Mesendoderm (in vitro differentiated cells): Measurements from ENCODE around the gene FIBCD1. TPM values are rescaled to one million over a fixed set of nuclear protein-coding genes. Genes with fewer than 3 reads are reported as not detected.

Source experiments
- DNase-seq: peaks from one replicate; pipeline ENCODE4 v3.0.0; 2013
- H2AK5ac ChIP-seq: 2 replicates; pipeline ENCODE4 v1.6.1; 2013; ENCODE audit warnings: low read length, inconsistent platforms
- H2BK120ac ChIP-seq: 2 replicates; pipeline ENCODE4 v1.6.1; 2013; ENCODE audit warnings: low read depth, mild to moderate bottlenecking, low read length, moderate library complexity, mixed read lengths
- H2BK15ac ChIP-seq: replicated peaks from 2 replicates; pipeline ENCODE4 v1.6.1; 2013; ENCODE audit warnings: low read depth, mild to moderate bottlenecking, moderate library complexity
- H2BK5ac ChIP-seq: 2 replicates; pipeline ENCODE4 v1.6.1; 2013; ENCODE audit warnings: low read length, inconsistent platforms
- H3K18ac ChIP-seq: 2 replicates; pipeline ENCODE4 v1.6.1; 2013; ENCODE audit warnings: mild to moderate bottlenecking, low read length, mixed read lengths
- H3K23ac ChIP-seq: one replicate; pipeline ENCODE4 v1.6.1; 2013; ENCODE audit warnings: low read length
- H3K27ac ChIP-seq: 2 replicates; pipeline ENCODE4 v1.5.1; 2013; ENCODE audit warnings: low read depth, mild to moderate bottlenecking, inconsistent platforms, low read length, moderate library complexity
- H3K27me3 ChIP-seq: 2 replicates; pipeline ENCODE4 v1.6.1; 2013; ENCODE audit warnings: low read length, control low read depth, mild to moderate bottlenecking, inconsistent platforms; ENCODE audit not compliant: insufficient read depth, poor library complexity
- H3K36me3 ChIP-seq: 2 replicates; pipeline ENCODE4 v1.6.1; 2013; ENCODE audit warnings: low read length, inconsistent platforms; ENCODE audit not compliant: control insufficient read depth, insufficient read depth
- H3K4ac ChIP-seq: one replicate; pipeline ENCODE4 v1.6.1; 2013; ENCODE audit warnings: low read depth, mild to moderate bottlenecking, low read length, moderate library complexity
- H3K4me1 ChIP-seq: 2 replicates; pipeline ENCODE4 v1.6.1; 2013; ENCODE audit warnings: low read depth, low read length, inconsistent platforms; ENCODE audit not compliant: control insufficient read depth
- H3K4me2 ChIP-seq: 2 replicates; pipeline ENCODE4 v1.6.1; 2013; ENCODE audit warnings: low read length
- H3K4me3 ChIP-seq: 2 replicates; pipeline ENCODE4 v1.5.1; 2013; ENCODE audit warnings: mild to moderate bottlenecking, low read length
- H3K56ac ChIP-seq: one replicate; pipeline ENCODE4 v1.6.1; 2013; ENCODE audit warnings: low read length
- H3K79me1 ChIP-seq: 2 replicates; pipeline ENCODE4 v1.6.1; 2013; ENCODE audit warnings: low read length, inconsistent platforms
- H3K79me2 ChIP-seq: 2 replicates; pipeline ENCODE4 v1.6.1; 2013; ENCODE audit warnings: mild to moderate bottlenecking, low read length; ENCODE audit not compliant: control insufficient read depth, insufficient read depth
- H3K9ac ChIP-seq: 2 replicates; pipeline ENCODE4 v1.6.1; 2013; ENCODE audit warnings: low read length, inconsistent platforms
- H4K5ac ChIP-seq: one replicate; pipeline ENCODE4 v1.6.1; 2013; ENCODE audit warnings: low read length
- H4K8ac ChIP-seq: one replicate; pipeline ENCODE4 v1.6.1; 2013; ENCODE audit warnings: low read depth, mild to moderate bottlenecking, control low read depth, low read length, moderate library complexity
- WGBS: extraction: QIAGEN DNeasy Blood & Tissue Kit; methylation state at CpG from one replicate; pipeline ENCODE4 v1.1.7; 2013; ENCODE audit warnings: low lambda C conversion rate, missing lambda C conversion rate; ENCODE audit not compliant: insufficient coverage; ENCODE audit errors: extremely low coverage; 5-methylcytosine and 5-hydroxymethylcytosine counted together
- polyA plus RNA-seq, 2 experiments: library from polyadenylated mRNA; stranded (reverse); fragments of 200-250 nt; gene quantifications; one replicate each; pipeline ENCODE4 v1.2.3, GENCODE V29; 2013

The FIBCD1 gene
- polyA plus RNA-seq (2013, experiment 1 of 2): 6.6 TPM
- 6.5 TPM for polyA plus RNA-seq (2013, experiment 2 of 2)

GRCh38 chr9:130938652-130939404 lies at the start of gene FIBCD1:
TSS of gene FIBCD1 (minus strand) at chr9:130939247. CDS start at chr9:130938607, 640 bp downstream.
- Histone ChIP-seq H3K9ac (peak within 1 kb of the TSS; percentile 69), H3K23ac (peak within 1 kb of the TSS; percentile 24), H3K4me1 (peaks cover 4% of the 10 kb centered on the region), H3K36me3 (no peaks in the 10 kb centered on the region), H2BK5ac (no peak within 1 kb of the TSS), H3K4ac (peak within 1 kb of the TSS; percentile 25), H2AK5ac (no peak within 1 kb of the TSS), H3K18ac (peak within 1 kb of the TSS; percentile 62), H3K79me2 (no peaks in the 10 kb centered on the region), H2BK15ac (no peak within 1 kb of the TSS), H3K27ac (no peak within 1 kb of the TSS), H3K27me3 (peaks cover 10% of the 10 kb centered on the region), H3K4me2 (peak within 1 kb of the TSS; percentile 85), H4K8ac (no peak within 1 kb of the TSS), H2BK120ac (no peak within 1 kb of the TSS), H3K56ac (peak within 1 kb of the TSS; percentile 80), H3K4me3 (peak within 1 kb of the TSS; percentile 59), H3K79me1 (no peaks in the 10 kb centered on the region), H4K5ac (no peak within 1 kb of the TSS)
- DNase-seq: peak; percentile 67
- WGBS: no CpG with 5 or more reads among the region's 98 CpGs

- no peak overlapping the region for H4K8ac ChIP-seq
- no peaks in the 10 kb centered on the region for H3K36me3 ChIP-seq
- no CpG with 5 or more reads among the region's 2 CpGs for WGBS
- H3K79me2 ChIP-seq: no peaks in the 10 kb centered on the region
- no peak overlapping the region for H3K9ac ChIP-seq
- no peak overlapping the region for H3K18ac ChIP-seq
- peaks cover 7% of the 10 kb centered on the region for H3K4me1 ChIP-seq
- H3K4me2 ChIP-seq: no peak overlapping the region
- no peak overlapping the region for H3K27ac ChIP-seq
- H2BK120ac ChIP-seq: no peak overlapping the region
- H2BK15ac ChIP-seq: no peak overlapping the region
- no peak overlapping the region for H3K4me3 ChIP-seq
- H2AK5ac ChIP-seq: no peak overlapping the region
- H3K23ac ChIP-seq: no peak overlapping the region
- H3K79me1 ChIP-seq: no peaks in the 10 kb centered on the region
- no peak overlapping the region for H3K56ac ChIP-seq
- H2BK5ac ChIP-seq: no peak overlapping the region
- H3K4ac ChIP-seq: no peak overlapping the region
- no peak overlapping the region for H4K5ac ChIP-seq
- H3K27me3 ChIP-seq: no peaks in the 10 kb centered on the region
- no peak for DNase-seq
Observed at GRCh38 chr9:130988400-130988747, 49.3 kb upstream of the FIBCD1 start.

GRCh38 chr9:130987738-130988399 lies 48.8 kb upstream of the FIBCD1 start:
- no peak overlapping the region for H3K4me2 ChIP-seq
- H3K36me3 ChIP-seq: no peaks in the 10 kb centered on the region
- H3K4me3 ChIP-seq: no peak overlapping the region
- no peak overlapping the region for H3K4ac ChIP-seq
- H3K23ac ChIP-seq: no peak overlapping the region
- no peak overlapping the region for H3K27ac ChIP-seq
- H2BK5ac ChIP-seq: no peak overlapping the region
- H3K18ac ChIP-seq: no peak overlapping the region
- no peak overlapping the region for H4K5ac ChIP-seq
- no peaks in the 10 kb centered on the region for H3K79me2 ChIP-seq
- H3K56ac ChIP-seq: no peak overlapping the region
- H2BK15ac ChIP-seq: no peak overlapping the region
- DNase-seq: no peak
- H3K27me3 ChIP-seq: no peaks in the 10 kb centered on the region
- no peak overlapping the region for H3K9ac ChIP-seq
- no CpG with 5 or more reads among the region's 10 CpGs for WGBS
- no peaks in the 10 kb centered on the region for H3K79me1 ChIP-seq
- H4K8ac ChIP-seq: no peak overlapping the region
- peaks cover 7% of the 10 kb centered on the region for H3K4me1 ChIP-seq
- no peak overlapping the region for H2BK120ac ChIP-seq
- H2AK5ac ChIP-seq: no peak overlapping the region

GRCh38 chr9:130987054-130987453 lies 48.0 kb upstream of the FIBCD1 start:
- Histone ChIP-seq H3K4me2 (no peak overlapping the region), H3K79me2 (no peaks in the 10 kb centered on the region), H3K27me3 (no peaks in the 10 kb centered on the region), H3K4ac (no peak overlapping the region), H2BK15ac (no peak overlapping the region), H3K9ac (no peak overlapping the region), H3K4me3 (no peak overlapping the region), H3K27ac (no peak overlapping the region), H3K4me1 (peaks cover 7% of the 10 kb centered on the region), H3K36me3 (no peaks in the 10 kb centered on the region), H3K18ac (no peak overlapping the region), H4K5ac (no peak overlapping the region), H3K23ac (no peak overlapping the region), H3K79me1 (no peaks in the 10 kb centered on the region), H2BK5ac (no peak overlapping the region), H3K56ac (no peak overlapping the region), H4K8ac (no peak overlapping the region), H2BK120ac (no peak overlapping the region), H2AK5ac (no peak overlapping the region)
- no CpG with 5 or more reads among the region's 7 CpGs for WGBS
- no peak for DNase-seq

GRCh38 chr9:130986356-130986965 lies 47.4 kb upstream of the FIBCD1 start:
- WGBS: no CpG with 5 or more reads among the region's 24 CpGs
- Histone ChIP-seq H3K56ac (no peak overlapping the region), H3K27me3 (no peaks in the 10 kb centered on the region), H3K4ac (no peak overlapping the region), H3K4me3 (no peak overlapping the region), H3K18ac (no peak overlapping the region), H3K23ac (no peak overlapping the region), H3K27ac (no peak overlapping the region), H3K9ac (no peak overlapping the region), H2BK15ac (no peak overlapping the region), H3K79me1 (no peaks in the 10 kb centered on the region), H3K79me2 (no peaks in the 10 kb centered on the region), H2BK5ac (no peak overlapping the region), H3K4me1 (peaks cover 7% of the 10 kb centered on the region), H4K5ac (no peak overlapping the region), H3K4me2 (no peak overlapping the region), H3K36me3 (no peaks in the 10 kb centered on the region), H2AK5ac (no peak overlapping the region), H4K8ac (no peak overlapping the region), H2BK120ac (no peak overlapping the region)
- DNase-seq: no peak
